ENCODE results near the gene MTURN. TPM values are rescaled to one million over a fixed set of nuclear protein-coding genes. Genes with fewer than 3 reads are reported as not detected.
A peak's percentile ranks its signal among the peaks of the same experiment; 100 is the strongest.

The MTURN gene
- total and polyA plus RNA-seq, 12 donors, result 4.6 to 15.6 (median 7.6) TPM

DNA sequence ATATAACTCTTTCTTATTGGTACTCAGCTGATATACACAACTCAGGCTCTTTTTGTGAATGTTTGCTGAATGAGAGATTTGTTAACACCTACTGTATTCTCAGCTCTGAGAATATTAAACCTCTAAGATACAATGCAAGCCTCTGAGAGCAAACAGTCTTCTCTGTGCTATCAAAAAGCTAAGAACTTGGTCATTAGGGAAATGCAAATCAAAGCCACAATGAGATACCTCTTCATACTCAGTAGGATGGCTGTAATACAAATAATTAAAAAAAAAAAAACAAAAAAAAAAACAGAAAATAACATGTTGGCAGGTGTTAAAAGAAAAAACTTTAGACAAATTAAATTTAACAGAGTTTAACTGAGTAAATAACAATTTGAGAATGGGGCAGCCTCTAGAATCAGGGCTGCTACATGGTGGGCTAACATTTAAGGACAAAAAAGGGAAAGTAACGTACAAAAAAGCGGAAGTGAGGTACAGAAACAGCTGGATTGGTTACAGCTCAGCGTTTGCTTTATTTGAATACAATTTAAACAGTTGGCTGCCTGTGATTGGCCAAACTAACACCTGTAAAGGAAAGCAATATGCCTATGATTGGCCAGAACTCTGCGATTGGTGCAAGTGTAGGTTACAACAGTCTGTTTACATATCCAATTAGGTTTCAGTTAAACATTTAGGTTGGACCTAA is 14.8 kb upstream of the MTURN start:
- no peaks in the 10 kb centered on the region for H3K36me3 ChIP-seq (replicated peaks in 1 of 2)
- WGBS, 4 donors, result 81 to 89% (median 84%) methylated on average over 4 of the region's 4 CpGs
- H3K4me3 ChIP-seq, result no peak overlapping the region
- intact Hi-C loops (cut with DNase I), result no loop called here
- peaks cover 0 to 10% of the 10 kb centered on the region in 2 donors for H3K4me1 ChIP-seq (replicated peaks in 1 of 2)
- no peak overlapping the region for H3K27ac ChIP-seq
- no peaks in the 10 kb centered on the region for H3K9me3 ChIP-seq (replicated peaks in 1 of 3)
- TF ChIP-seq, protein P1, sequence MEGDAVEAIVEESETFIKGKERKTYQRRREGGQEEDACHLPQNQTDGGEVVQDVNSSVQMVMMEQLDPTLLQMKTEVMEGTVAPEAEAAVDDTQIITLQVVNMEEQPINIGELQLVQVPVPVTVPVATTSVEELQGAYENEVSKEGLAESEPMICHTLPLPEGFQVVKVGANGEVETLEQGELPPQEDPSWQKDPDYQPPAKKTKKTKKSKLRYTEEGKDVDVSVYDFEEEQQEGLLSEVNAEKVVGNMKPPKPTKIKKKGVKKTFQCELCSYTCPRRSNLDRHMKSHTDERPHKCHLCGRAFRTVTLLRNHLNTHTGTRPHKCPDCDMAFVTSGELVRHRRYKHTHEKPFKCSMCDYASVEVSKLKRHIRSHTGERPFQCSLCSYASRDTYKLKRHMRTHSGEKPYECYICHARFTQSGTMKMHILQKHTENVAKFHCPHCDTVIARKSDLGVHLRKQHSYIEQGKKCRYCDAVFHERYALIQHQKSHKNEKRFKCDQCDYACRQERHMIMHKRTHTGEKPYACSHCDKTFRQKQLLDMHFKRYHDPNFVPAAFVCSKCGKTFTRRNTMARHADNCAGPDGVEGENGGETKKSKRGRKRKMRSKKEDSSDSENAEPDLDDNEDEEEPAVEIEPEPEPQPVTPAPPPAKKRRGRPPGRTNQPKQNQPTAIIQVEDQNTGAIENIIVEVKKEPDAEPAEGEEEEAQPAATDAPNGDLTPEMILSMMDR (IDR thresholded peaks at IDR 0.05), result no peak
- TF ChIP-seq POLR2A (IDR thresholded peaks at IDR 0.05), result no peak
- DNase-seq, result no peak
- no peaks in the 10 kb centered on the region for H3K27me3 ChIP-seq

DNA sequence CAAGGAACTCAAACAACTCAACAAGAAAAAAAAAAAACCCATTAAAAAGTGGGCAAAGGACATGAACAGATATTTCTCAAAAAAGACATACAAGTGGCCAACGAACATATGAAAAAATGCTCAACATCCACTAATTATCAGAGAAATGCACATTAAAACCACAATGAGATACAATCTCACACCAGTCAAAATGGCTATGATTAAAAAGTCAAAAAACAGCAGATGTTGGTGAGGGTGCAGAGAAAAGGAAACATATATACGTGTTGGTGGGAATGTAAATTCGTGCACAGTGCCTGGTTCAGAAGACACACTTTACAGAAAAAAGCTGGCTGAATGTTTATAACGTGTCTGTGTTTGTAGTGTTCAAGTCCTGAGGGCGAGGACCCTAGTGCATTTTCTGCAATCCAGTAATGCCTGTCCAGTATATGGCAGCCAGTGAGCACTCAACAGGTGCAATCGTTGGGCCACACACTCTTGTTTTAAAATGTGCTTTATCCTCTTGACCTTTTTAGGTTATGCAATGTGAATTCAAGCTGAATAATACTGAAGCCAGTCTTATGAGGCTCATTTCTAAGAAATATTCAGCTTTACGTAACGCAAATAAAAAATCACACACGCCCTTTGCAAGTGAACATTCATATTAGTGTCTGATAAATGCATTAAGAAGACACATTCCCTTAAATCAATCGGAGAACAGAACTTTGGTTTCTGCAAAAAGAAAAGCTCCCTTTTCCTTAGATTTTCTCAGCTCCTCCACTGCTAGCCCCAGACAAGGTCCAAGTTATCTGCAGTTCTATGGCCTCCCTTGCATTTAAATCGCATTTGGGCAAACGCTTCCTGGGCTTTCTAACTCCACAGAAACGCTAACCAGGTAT is 813 bp upstream of the MTURN start:
- no peak for DNase-seq
- intact Hi-C loops (cut with DNase I), result no loop called here

DNA sequence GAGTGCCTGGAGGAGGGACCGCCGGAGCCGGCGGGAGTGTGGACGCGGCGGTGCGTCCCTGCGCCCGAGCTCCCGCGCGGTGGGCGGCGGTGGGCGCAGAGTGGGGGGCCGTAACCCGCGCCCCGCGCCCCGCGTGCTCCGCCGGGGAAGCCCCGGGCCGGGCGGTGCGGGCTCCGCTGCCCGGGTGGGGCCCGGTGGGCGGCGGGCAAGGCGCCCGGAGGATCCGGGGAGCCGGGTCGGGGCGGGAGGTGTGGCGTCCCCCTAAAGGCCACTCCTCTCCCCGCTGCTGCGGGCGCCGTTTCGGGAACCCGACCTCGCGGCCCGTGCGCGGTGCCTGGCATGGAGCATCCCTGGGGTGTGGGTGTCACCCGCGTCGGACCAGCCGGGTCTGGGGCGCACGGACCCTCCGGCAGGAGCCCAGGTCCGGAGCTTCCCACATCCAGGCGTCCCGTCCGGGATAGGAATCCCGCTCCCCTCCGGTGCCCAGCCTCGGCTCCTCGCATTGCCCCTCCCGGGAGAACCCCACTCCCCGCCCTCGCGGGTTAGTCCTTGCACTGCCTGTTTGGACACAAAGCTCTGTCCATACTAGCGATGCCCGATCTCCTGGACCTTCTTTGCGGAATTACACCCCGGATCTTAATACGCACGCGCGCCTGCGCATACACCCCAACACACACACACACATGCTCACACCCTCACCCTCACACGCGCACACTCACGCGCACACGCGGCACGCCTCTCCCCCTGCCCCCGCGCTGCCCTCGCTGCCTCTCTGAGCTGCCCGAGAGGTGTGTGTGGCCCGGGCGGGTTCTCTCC is 723 bp downstream of the MTURN start:
- H3K27me3 ChIP-seq, result no peaks in the 10 kb centered on the region
- intact Hi-C loops (cut with DNase I), result no loop called here
- H3K36me3 ChIP-seq (replicated peaks in 1 of 2), result no peaks in the 10 kb centered on the region
- H3K4me3 ChIP-seq, result peak overlapping the region; percentile 6 to 89 (median 32)
- WGBS, 4 donors, result 0 to 1% (median 0%) methylated on average over 26 to 93 of the region's 93 CpGs
- H3K4me1 ChIP-seq (replicated peaks in 1 of 2), result peaks cover 0 to 6% of the 10 kb centered on the region in 2 donors
- DNase-seq, result peak; percentile 47 to 80 (median 59)
- TF ChIP-seq, protein P1 (IDR thresholded peaks at IDR 0.05), result no peak
- no peak for TF ChIP-seq POLR2A (IDR thresholded peaks at IDR 0.05)
- H3K9me3 ChIP-seq (replicated peaks in 1 of 3), result no peaks in the 10 kb centered on the region
- peak overlapping the region in 4 of 5 donors; percentile 59 to 91 (median 76) for H3K27ac ChIP-seq

More for the DNA sequence above, 813 bp upstream of the MTURN start:
- peak overlapping the region in 4 of 5 donors; percentile 65 to 91 (median 76) for H3K27ac ChIP-seq
- TF ChIP-seq, protein P1 (IDR thresholded peaks at IDR 0.05), result no peak
- TF ChIP-seq POLR2A (IDR thresholded peaks at IDR 0.05), result no peak
- no peaks in the 10 kb centered on the region for H3K36me3 ChIP-seq (replicated peaks in 1 of 2)
- no peaks in the 10 kb centered on the region for H3K27me3 ChIP-seq
- no peaks in the 10 kb centered on the region for H3K9me3 ChIP-seq (replicated peaks in 1 of 3)
- H3K4me1 ChIP-seq (replicated peaks in 1 of 2), result peaks cover 0 to 6% of the 10 kb centered on the region in 2 donors
- WGBS, 4 donors, result 32 to 38% (median 36%) methylated on average over 13 of the region's 13 CpGs
- H3K4me3 ChIP-seq, result peak overlapping the region in 3 of 4 donors; percentile 1 to 89 (median 29)

Measured in adrenal gland (tissue), 12 donors.